GM10847 (cell line): ENCODE data around the gene CCL7.

Experiments used
- POLR2A ChIP-seq: IDR thresholded peaks from 2 replicates; pipeline ENCODE4 v1.6.1; 2011; ENCODE audit not compliant: insufficient read length; ENCODE audit errors: extremely low read depth

The CCL7 gene

DNA sequence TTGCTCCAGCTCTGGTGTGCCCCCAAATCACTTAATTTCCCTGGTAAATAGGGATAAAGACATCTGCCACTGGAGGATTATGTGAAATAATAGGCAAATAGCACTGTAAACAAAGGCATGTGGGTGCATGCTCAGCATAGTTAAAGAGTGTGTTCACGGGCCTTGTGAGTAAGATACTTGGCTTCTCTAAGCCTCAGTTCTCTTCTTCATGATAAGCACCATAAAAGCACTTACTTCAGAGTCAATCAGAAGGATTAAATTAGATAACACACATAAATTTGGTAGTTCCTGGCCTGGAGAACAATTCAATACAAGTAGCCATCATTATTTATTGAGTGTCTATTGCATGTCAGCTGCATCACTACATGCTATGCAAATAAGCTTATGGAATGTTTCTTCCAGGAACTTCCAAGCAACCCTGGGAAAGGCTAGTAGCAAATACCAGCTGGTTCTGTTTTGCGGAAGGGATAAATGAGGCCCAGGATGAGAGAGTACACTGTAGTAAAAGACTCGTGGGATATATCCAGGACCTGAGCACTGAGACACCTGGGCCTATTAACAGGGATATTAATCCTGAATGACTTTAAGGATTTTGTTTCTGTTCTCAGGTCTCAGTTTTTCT lies 30.0 kb downstream of the CCL7 start:
- no peak for TF ChIP-seq POLR2A

DNA sequence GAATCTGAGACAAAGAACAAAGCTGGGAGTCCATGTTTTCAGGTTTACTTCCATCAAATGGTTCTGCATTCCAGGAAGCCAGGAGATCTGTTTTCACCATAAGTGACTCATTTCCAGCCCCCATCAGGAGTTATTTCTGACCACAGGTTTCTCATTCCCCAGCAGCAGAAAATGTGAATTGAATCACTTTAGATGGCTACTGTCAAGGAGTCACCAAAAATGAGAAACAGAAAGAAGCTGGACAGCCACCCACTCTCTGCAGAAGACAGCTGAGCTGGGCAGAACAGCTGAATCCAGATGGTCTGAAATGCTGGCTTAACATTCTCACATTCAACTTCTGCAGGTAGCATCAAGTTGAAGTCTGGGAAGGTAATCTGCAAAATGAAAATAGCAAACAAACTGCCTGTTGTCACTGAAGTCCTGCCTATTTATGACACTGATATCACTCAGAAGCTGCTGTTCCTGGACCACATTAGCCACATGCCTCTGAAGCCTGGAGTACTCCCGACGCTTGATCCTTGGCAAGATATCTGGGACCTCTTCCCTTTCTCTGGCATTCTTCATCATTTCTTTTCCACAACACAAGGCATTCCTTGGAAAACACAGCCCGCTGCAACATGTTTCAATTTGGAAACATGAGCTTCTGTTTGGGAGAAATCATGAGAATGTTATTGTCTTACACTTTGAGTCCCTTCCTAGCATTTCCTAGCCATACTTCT lies 30.8 kb downstream of the CCL7 start:
- no peak for TF ChIP-seq POLR2A

DNA sequence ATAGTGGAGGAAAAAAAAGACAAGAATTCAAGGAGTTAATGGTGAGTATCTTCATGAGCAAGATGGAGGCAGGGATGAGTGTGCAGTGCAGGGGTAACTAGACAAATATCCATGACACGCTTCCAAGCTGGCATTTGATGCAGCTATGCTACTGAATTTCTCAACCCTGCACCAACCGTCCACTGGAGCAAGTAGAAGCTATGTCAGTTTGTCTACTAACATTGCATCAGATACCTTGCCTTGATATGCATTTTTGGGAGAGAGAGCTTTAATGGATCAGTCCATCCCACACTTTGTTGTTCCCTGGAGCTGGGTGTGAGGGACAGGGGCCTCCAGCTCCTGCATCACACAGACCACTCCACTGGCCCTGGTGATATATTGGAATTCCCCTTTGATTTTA lies 32.0 kb downstream of the CCL7 start:
- no peak for TF ChIP-seq POLR2A

DNA sequence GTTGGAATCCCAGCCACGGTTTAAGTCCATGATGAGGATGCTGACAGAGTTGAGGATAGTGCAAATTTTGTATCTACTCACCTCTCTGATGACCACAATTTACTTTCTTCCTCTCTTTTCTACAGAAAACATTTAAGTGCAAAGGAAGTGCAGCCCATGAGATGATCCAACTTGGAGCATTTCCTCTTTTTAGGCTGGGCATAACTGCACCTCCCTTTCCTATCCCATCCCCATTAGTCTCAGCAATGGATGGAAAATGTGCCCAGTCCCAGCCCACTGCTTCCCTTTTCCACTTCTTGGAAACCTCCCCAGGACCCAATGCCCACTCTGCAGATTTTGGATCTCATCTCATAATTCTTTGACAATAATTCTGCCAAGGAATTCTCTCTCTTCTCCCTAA lies 32.6 kb downstream of the CCL7 start:
- TF ChIP-seq POLR2A = no peak

DNA sequence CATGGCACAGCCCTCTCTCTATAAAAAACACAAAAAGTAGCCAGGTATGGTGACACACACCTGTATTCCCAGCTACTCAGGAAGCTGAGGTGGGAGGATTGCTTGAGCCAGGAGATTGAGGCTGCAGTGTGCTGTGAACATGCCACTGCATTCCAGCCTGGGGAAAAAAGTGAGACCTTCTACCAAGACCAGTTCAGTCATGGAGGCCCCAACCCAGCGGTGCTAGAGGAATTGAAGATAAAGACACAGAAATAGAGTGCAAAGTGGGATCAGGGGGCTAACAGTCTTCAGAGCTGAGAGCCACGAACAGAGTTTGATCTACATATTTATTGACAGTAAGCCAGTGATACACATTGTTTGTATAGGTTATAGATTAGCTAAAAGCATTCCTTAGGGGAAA lies 33.6 kb downstream of the CCL7 start:
- TF ChIP-seq POLR2A = no peak

DNA sequence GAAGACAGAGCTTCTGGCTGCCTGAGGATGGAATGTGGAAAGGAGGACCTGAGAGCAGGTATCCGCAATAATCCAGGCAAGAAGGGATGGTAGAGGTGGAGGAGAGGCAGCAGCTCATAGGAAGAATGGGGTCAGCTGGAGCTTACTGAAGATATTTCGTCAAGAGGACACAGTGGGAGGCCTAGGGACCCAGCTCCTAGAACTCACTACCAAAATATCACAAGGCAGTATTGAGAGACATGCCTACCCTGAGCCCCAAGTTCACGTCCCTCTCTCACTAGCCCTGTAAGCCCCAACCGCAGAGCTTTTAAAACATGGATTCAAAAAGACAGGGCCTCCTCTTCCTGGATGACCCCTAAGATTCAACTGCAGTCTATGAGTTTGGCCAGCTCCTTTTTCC lies 35.0 kb downstream of the CCL7 start:
- no peak for TF ChIP-seq POLR2A

DNA sequence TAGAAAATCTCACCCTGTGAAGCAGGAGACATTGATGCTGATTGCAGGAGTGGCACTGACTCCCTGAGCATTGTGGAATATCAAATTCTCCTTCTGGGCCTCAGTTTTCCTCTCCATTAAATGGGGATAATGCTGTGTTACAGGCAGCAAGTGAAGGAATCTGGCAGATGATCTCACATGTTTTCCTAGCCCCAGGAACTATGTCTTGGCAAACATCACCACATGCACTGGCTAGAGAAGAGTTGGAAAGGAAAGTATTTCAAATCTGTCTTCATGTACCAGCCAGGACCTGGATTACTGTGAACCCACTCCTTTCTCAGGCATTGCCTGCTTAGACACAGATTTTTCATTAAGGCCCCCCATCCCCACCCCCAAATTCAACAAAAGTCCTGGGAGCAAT lies 35.6 kb downstream of the CCL7 start:
- no peak for TF ChIP-seq POLR2A

DNA sequence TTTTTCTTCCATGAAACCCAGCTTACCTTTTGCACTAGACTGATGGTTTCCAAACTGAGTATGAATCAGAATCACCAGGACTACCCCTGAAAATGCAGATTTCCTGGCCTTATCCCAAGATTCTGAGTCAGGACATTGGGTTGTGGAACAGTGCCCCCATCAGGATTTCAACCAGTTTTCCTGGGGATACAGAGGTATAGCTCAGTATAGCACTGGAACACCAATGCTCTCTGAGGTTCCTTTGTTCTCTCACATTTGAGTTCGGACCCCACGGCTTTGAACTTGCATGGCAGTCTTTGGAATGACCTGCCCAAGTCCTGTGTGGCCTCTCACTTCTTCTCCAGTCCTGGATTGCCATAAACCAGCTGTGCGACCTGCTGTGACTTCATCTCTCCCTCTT lies 36.4 kb downstream of the CCL7 start:
- TF ChIP-seq POLR2A = no peak

DNA sequence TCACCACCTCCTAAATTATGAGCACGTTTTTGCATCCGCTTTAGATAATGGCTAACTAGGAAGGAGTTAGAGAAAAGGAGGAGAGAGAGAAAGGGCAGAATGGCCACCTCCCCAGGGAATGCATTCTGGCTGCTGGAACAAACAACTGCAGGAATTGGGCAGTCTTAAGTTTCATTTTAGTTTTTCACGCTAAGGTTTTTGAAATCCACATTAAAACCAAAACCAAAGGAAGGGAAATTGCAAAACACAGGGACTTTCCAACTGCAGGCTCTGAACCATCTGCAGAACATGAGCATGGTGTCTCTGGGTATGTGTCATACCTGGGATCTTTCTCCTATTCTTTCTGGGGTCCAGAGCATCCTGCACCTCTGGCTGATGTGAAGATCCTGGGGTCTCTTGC lies 37.1 kb downstream of the CCL7 start:
- TF ChIP-seq POLR2A = no peak

DNA sequence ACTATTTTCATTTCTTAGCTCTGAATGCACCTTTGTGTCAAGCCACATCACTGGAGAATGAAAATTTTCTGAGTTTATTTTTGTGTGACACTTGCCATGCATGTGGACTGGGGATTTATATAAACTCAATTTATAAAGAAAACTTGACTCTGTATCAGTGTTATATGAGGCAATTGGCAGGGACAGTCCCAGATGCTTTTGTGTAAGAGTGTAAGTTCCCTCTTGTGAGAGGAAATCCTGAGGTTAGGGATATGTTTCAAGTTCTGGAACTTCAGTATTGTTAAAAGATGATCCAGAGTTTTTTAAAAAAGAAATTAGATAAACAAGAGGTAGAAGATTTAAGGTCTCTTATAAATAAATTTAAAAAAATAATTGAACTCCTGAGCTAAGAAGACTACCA lies 38.4 kb downstream of the CCL7 start:
- no peak for TF ChIP-seq POLR2A

DNA sequence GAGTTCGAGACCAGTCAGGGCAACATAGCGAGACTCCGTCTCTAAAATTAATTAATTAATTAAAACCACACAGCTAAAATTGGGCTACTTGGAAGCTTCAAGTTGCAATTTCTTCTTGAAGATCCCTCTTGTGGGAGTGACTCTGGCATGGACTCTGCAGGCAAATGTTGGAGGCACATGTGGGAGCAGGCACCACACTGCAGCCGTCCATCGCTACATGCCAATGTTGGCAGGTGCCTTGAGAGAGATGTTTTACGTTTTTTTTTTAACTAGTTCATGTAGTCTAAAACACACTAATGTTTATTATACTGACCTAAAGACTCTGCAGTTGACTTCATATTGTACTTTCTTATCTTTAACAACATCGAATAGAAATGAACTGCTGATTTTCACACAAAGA lies 41.3 kb downstream of the CCL7 start:
- TF ChIP-seq POLR2A = no peak

DNA sequence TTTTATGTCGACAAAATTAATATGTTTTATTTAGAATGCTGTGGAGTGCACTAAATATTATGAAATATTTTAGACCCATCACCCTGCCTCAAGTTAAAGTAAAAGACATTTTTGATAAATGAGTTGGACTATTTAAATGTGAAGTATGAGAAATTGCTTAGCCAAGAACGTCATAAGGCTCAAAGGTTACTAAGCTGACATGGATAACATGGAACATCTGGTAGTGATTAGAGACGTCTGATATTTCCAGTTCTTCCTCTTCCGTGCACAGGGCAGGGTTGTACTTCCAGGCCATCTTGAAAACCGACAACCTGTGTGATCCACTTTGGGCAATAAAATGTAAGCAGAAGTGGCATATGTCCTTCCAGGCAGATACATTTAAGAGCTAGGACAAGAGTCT lies 42.1 kb downstream of the CCL7 start:
- TF ChIP-seq POLR2A = no peak

DNA sequence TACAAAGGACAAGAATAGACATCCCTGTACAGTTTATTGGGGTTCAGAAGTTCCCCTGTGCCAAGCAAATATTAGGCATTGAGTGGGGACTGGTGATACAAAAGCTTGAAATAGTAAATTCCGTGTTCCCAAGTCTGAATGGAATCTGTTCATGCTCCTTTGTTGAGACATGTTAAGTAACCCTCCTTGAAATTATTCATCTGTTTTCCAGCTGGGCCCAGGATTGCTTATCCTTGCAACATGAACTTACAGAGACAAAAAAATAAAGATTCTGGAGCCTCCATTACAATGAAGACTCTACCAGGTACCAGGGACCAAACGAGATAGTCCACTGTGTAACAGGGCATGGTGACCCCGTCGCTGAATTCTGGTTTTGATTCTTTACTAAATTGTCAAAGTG lies 43.1 kb downstream of the CCL7 start:
- no peak for TF ChIP-seq POLR2A

DNA sequence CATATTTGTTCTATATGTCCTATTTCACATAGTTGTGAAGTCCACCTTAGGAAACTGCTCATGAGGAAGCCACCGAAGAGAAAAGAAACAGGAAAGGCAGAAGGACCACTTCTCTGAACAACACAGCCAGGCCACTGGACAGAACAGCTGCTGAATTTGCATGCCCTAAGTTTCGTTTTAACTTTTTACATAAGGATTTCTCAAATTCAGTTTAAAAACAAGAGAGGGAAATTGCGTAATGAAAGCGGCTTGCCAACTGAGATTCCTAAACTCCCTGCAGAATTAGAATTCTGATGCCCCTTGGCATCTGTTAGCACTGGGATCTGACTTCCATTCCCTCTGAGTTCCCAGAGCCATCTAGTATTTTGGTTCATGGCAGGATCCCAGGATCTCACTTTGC lies 44.3 kb downstream of the CCL7 start:
- TF ChIP-seq POLR2A = no peak

DNA sequence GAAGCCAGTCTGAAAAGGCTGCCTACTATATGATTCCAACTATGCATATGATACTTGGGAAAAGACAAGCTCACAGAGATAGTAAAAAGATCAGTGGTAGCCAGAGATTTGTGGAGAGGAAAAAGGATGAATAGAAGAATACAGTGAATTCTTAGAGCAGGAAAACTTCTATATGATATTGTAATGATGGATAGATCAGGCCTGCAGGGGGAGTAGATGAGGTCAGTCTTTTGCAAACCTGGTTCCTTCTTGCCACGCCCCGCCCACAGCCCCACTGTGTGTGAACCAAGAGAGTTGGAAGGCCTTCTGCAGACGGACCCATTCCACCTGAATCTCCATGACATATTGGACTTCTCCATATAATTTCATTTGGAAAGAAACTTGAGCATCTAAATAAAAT lies 48.5 kb downstream of the CCL7 start:
- no peak for TF ChIP-seq POLR2A

DNA sequence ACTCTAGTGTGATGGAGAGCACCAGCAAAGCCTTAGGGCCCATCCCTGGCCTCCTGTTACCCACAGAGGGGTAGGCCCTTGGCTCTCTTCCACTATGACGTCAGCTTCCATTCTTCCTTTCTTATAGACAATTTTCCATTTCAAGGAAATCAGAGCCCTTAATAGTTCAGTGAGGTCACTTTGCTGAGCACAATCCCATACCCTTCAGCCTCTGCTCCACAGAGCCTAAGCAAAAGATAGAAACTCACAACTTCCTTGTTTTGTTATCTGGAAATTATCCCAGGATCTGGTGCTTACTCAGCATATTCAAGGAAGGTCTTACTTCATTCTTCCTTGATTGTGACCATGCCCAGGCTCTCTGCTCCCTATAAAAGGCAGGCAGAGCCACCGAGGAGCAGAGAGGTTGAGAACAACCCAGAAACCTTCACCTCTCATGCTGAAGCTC lies 49.0 kb downstream of the CCL7 start, which contains the start of gene CCL8:
CCL8 (plus strand) TSS at position 397 of the 445 bp plus-strand sequence. CDS start 67 bp downstream, outside the sequence.
- TF ChIP-seq POLR2A = no peak
